Neural progenitor cell (in vitro differentiated cells): ENCODE results near the gene PDE8B. TPM values are rescaled to one million over a fixed set of nuclear protein-coding genes. Genes with fewer than 3 reads are reported as not detected.

Source experiments
- DNase-seq: peaks from one replicate; pipeline ENCODE4 v3.0.0-alpha.2; 2016; ENCODE audit warnings: low spot score
- H2AFZ ChIP-seq: fragments of 200-600 bp; sonication (generic); replicated peaks from 2 replicates; pipeline ENCODE4 v1.6.1; 2016; ENCODE audit warnings: antibody characterized with exemption
- H3F3A ChIP-seq: fragments of 200-600 bp; sonication (generic); 2 replicates; pipeline ENCODE4 v1.6.1; 2016; ENCODE audit warnings: antibody characterized with exemption, low read depth
- H3K27ac ChIP-seq: fragments of 200-600 bp; sonication (generic); 2 replicates; pipeline ENCODE4 v1.5.1; 2016; ENCODE audit warnings: mild to moderate bottlenecking
- H3K27me3 ChIP-seq: fragments of 200-600 bp; sonication (generic); 2 replicates; pipeline ENCODE4 v1.6.1; 2016; ENCODE audit warnings: mild to moderate bottlenecking, moderate library complexity
- H3K36me3 ChIP-seq: fragments of 200-600 bp; sonication (generic); 2 replicates; pipeline ENCODE4 v1.5.1; 2016
- H3K4me1 ChIP-seq: fragments of 200-600 bp; sonication (generic); 2 replicates; pipeline ENCODE4 v1.6.1; 2016; ENCODE audit warnings: mixed run types
- H3K4me2 ChIP-seq: fragments of 200-600 bp; sonication (generic); 2 replicates; pipeline ENCODE4 v1.6.1; 2016
- H3K4me3 ChIP-seq: fragments of 200-600 bp; sonication (generic); 2 replicates; pipeline ENCODE4 v1.5.1; 2016
- H3K79me2 ChIP-seq: fragments of 200-600 bp; sonication (generic); 2 replicates; pipeline ENCODE4 v1.6.1; 2016; ENCODE audit warnings: low read depth
- H3K9ac ChIP-seq: fragments of 200-600 bp; sonication (generic); 2 replicates; pipeline ENCODE4 v1.6.1; 2016
- H3K9me3 ChIP-seq: fragments of 200-600 bp; sonication (generic); 2 replicates; pipeline ENCODE4 v1.5.1; 2016; ENCODE audit warnings: low read depth
- H4K20me1 ChIP-seq: fragments of 200-600 bp; sonication (generic); 2 replicates; pipeline ENCODE4 v1.6.1; 2016; ENCODE audit warnings: low read depth
- H3K27ac Mint-ChIP-seq: 3 replicates; pipeline ENCODE4 v1.8.0; 2021; ENCODE audit warnings: mixed read lengths
- H3K27me3 Mint-ChIP-seq: 2 replicates; pipeline ENCODE4 v1.8.0; 2022; ENCODE audit warnings: low read depth, mild to moderate bottlenecking, inconsistent platforms, moderate library complexity, mixed read lengths; ENCODE audit not compliant: insufficient read depth
- H3K36me3 Mint-ChIP-seq: 3 replicates; pipeline ENCODE4 v1.8.0; 2021; ENCODE audit warnings: mixed read lengths
- H3K4me1 Mint-ChIP-seq: 3 replicates; pipeline ENCODE4 v1.8.0; 2021; ENCODE audit warnings: mixed read lengths
- H3K4me3 Mint-ChIP-seq: 3 replicates; pipeline ENCODE4 v1.8.0; 2021; ENCODE audit warnings: mild to moderate bottlenecking, moderate library complexity, mixed read lengths
- H3K9me3 Mint-ChIP-seq: 3 replicates; pipeline ENCODE4 v1.8.0; 2020; ENCODE audit warnings: mixed read lengths
- EZH2 ChIP-seq: fragments of 200-600 bp; sonication (generic); IDR thresholded peaks from 2 replicates; pipeline ENCODE4 v1.6.1; 2017; ENCODE audit warnings: antibody characterized with exemption, mild to moderate bottlenecking, moderate library complexity
- EZH2phosphoT487 ChIP-seq: fragments of 200-600 bp; sonication (generic); IDR thresholded peaks from 2 replicates; pipeline ENCODE4 v1.6.1; 2017; ENCODE audit warnings: antibody characterized with exemption
- total RNA-seq: library from RNA; depleted of rRNA; stranded (reverse); fragments of >200 nt; gene quantifications from 2 replicates; pipeline ENCODE4 v1.2.3, GENCODE V29; 2015; ENCODE audit warnings: low replicate concordance
- TF ChIP-seq, protein P1 (sequence below): fragments of 200-600 bp; sonication (generic); IDR thresholded peaks from 2 replicates; pipeline ENCODE4 v1.5.1; 2017; ENCODE audit warnings: antibody characterized with exemption, mild to moderate bottlenecking

PDE8B gene
- total RNA-seq, 1 donor from 2014 or later, result 4.3 TPM

- H3K27ac Mint-ChIP-seq, result no peak overlapping the region
- H3K4me1 Mint-ChIP-seq, result peaks cover 4% of the 10 kb centered on the region
Measured at GRCh38 chr5:77394064-77394715, 183.7 kb downstream of the PDE8B start.

DNA sequence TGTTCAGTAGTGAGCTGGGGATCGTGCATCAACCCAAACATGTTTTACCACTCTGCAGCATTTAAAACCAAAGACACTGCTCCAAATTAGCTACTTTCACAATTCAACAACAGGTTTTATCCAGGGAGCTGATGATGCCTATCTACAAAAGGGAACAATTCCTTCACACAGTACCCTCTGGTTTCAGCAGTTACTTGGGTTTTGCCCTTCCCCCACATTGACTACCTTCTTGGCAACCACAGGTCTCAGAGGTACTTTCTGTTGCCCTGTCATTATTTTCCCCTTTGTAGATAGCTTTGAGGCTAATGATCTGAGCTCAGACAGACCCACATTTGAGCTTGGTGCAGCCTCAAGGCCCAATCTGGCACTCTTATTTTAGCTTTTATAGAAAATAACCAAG is 185.5 kb downstream of the PDE8B start:
- H3K36me3 ChIP-seq, result no peaks in the 10 kb centered on the region
- DNase-seq, result no peak
- no peaks in the 10 kb centered on the region for H4K20me1 ChIP-seq
- no peak overlapping the region for H3K4me3 Mint-ChIP-seq
- TF ChIP-seq EZH2, result no peak
- TF ChIP-seq, protein P1, sequence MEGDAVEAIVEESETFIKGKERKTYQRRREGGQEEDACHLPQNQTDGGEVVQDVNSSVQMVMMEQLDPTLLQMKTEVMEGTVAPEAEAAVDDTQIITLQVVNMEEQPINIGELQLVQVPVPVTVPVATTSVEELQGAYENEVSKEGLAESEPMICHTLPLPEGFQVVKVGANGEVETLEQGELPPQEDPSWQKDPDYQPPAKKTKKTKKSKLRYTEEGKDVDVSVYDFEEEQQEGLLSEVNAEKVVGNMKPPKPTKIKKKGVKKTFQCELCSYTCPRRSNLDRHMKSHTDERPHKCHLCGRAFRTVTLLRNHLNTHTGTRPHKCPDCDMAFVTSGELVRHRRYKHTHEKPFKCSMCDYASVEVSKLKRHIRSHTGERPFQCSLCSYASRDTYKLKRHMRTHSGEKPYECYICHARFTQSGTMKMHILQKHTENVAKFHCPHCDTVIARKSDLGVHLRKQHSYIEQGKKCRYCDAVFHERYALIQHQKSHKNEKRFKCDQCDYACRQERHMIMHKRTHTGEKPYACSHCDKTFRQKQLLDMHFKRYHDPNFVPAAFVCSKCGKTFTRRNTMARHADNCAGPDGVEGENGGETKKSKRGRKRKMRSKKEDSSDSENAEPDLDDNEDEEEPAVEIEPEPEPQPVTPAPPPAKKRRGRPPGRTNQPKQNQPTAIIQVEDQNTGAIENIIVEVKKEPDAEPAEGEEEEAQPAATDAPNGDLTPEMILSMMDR, result no peak
- TF ChIP-seq EZH2phosphoT487, result no peak
- peaks cover 4% of the 10 kb centered on the region for H3K4me1 Mint-ChIP-seq
- H3K4me3 ChIP-seq, result no peak overlapping the region
- H3K4me1 ChIP-seq, result no peaks in the 10 kb centered on the region
- no peaks in the 10 kb centered on the region for H3K9me3 Mint-ChIP-seq
- no peak overlapping the region for H2AFZ ChIP-seq
- H3K27me3 Mint-ChIP-seq, result no peaks in the 10 kb centered on the region
- no peak overlapping the region for H3K27ac Mint-ChIP-seq
- no peak overlapping the region for H3K27ac ChIP-seq
- H3F3A ChIP-seq, result no peaks in the 10 kb centered on the region
- H3K9me3 ChIP-seq, result no peaks in the 10 kb centered on the region
- no peaks in the 10 kb centered on the region for H3K36me3 Mint-ChIP-seq
- H3K27me3 ChIP-seq, result no peaks in the 10 kb centered on the region
- H3K9ac ChIP-seq, result no peak overlapping the region
- H3K4me2 ChIP-seq, result no peak overlapping the region
- H3K79me2 ChIP-seq, result no peaks in the 10 kb centered on the region

More at GRCh38 chr5:77394064-77394715, 183.7 kb downstream of the PDE8B start:
- Histone ChIP-seq H3K4me2 (no peak overlapping the region), H4K20me1 (no peaks in the 10 kb centered on the region), H3K4me3 (no peak overlapping the region), H3K4me1 (no peaks in the 10 kb centered on the region), H3K27me3 (no peaks in the 10 kb centered on the region), H3K79me2 (no peaks in the 10 kb centered on the region), H3K9ac (no peak overlapping the region), H3K36me3 (no peaks in the 10 kb centered on the region), H2AFZ (no peak overlapping the region), H3F3A (no peaks in the 10 kb centered on the region), H3K9me3 (no peaks in the 10 kb centered on the region), H3K27ac (no peak overlapping the region)
- no peaks in the 10 kb centered on the region for H3K36me3 Mint-ChIP-seq
- TF ChIP-seq, protein P1, result no peak
- TF ChIP-seq EZH2 (no peak), EZH2phosphoT487 (no peak)
- H3K27me3 Mint-ChIP-seq, result no peaks in the 10 kb centered on the region
- H3K9me3 Mint-ChIP-seq, result no peaks in the 10 kb centered on the region
- no peak overlapping the region for H3K4me3 Mint-ChIP-seq
- no peak for DNase-seq

DNA sequence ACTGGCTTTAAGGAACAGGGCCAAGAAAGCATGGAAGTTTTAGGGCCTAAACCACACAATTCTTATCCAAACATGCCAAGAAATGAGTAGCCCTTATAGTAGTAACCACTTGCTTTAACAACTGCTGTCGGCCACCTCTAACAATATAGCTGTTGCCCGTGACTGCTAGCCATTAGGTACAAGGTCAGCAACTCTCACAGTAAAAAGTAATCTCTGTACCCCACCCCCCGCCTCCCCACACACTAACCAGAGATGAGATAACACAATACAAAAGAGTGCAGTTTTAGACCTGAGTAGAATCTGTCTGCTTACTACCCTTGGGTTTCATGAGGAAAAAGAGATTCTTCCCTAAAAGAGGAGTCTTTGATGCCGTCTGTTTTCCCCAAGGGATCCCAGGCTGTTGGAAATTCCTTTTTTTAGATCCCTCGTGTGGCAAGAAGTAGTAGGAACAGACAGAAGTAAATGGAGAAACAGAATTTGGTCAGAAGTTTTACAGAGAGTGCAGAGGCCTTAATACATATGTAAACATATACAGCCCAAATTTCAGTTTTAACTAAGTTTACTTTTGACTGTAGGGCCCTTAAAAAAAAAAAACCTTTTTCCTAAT is 187.3 kb downstream of the PDE8B start:
- Histone ChIP-seq H2AFZ (no peak overlapping the region), H3K4me1 (no peaks in the 10 kb centered on the region), H3K36me3 (no peaks in the 10 kb centered on the region), H4K20me1 (no peaks in the 10 kb centered on the region), H3K27me3 (no peaks in the 10 kb centered on the region), H3K9me3 (no peaks in the 10 kb centered on the region), H3K9ac (no peak overlapping the region), H3K4me2 (no peak overlapping the region), H3K27ac (no peak overlapping the region), H3K4me3 (no peak overlapping the region), H3K79me2 (no peaks in the 10 kb centered on the region), H3F3A (no peaks in the 10 kb centered on the region)
- no peak for TF ChIP-seq EZH2phosphoT487
- TF ChIP-seq, protein P1, result no peak
- no peak for TF ChIP-seq EZH2
- H3K27me3 Mint-ChIP-seq, result no peaks in the 10 kb centered on the region
- no peaks in the 10 kb centered on the region for H3K9me3 Mint-ChIP-seq
- H3K4me1 Mint-ChIP-seq, result no peaks in the 10 kb centered on the region
- H3K27ac Mint-ChIP-seq, result no peak overlapping the region
- H3K36me3 Mint-ChIP-seq, result no peaks in the 10 kb centered on the region
- no peak for DNase-seq
- no peak overlapping the region for H3K4me3 Mint-ChIP-seq
